NOMO-1 (cell line): ENCODE results near the gene KLHL26.
"Not testable (repeated sequence)": the region's sequence is repeated elsewhere in the genome, so short reads cannot be mapped to it uniquely, and the experiment has no call there.

Experiments
- DNase-seq, 2 experiments: peaks; one replicate each; lab custom pipeline; 2025; ENCODE audit not compliant: unreplicated experiment in 2 of 2; lab: John Stamatoyannopoulos, UW

KLHL26 gene

GRCh38 chr19:18680148-18680547 is 43.3 kb downstream of the KLHL26 start:
- DNase-seq = not testable (repeated sequence)

GRCh38 chr19:18682807-18683108 is 45.9 kb downstream of the KLHL26 start:
- DNase-seq = no peak

- peak; percentile 76 to 90 for DNase-seq
These were observed 46.5 kb downstream of the KLHL26 start, which contains the start of gene CRTC1 for GRCh38 chr19:18683109-18683957. CRTC1 (plus strand) TSS chr19:18683680; CDS start chr19:18683703, 23 bp downstream.

GRCh38 chr19:18683958-18684641 is 47.3 kb downstream of the KLHL26 start:
- no peak for DNase-seq

- no peak for DNase-seq
These were observed 47.8 kb downstream of the KLHL26 start for GRCh38 chr19:18684642-18684993.

- no peak for DNase-seq
These were observed 48.9 kb downstream of the KLHL26 start for GRCh38 chr19:18685597-18686190.

GRCh38 chr19:18687740-18688465 is 51.1 kb downstream of the KLHL26 start:
- DNase-seq = no peak

- no peak for DNase-seq
These were observed 59.2 kb downstream of the KLHL26 start for GRCh38 chr19:18696023-18696422.

GRCh38 chr19:18697680-18698079 is 60.9 kb downstream of the KLHL26 start:
- DNase-seq = no peak

- no peak for DNase-seq
These were observed 61.7 kb downstream of the KLHL26 start for GRCh38 chr19:18698321-18699167.

GRCh38 chr19:18699403-18700054 is 62.7 kb downstream of the KLHL26 start:
- no peak for DNase-seq

- DNase-seq = no peak
These were observed 63.8 kb downstream of the KLHL26 start for GRCh38 chr19:18700501-18701249.

- DNase-seq = no peak
These were observed 64.4 kb downstream of the KLHL26 start for GRCh38 chr19:18701250-18701608.

- no peak for DNase-seq
These were observed 67.2 kb downstream of the KLHL26 start for GRCh38 chr19:18704054-18704453.

GRCh38 chr19:18704971-18705370 is 68.1 kb downstream of the KLHL26 start:
- no peak for DNase-seq

- no peak for DNase-seq
These were observed 71.8 kb downstream of the KLHL26 start for GRCh38 chr19:18708452-18709231.

- no peak for DNase-seq
These were observed 72.7 kb downstream of the KLHL26 start for GRCh38 chr19:18709546-18709945.

GRCh38 chr19:18710186-18710585 is 73.4 kb downstream of the KLHL26 start:
- no peak for DNase-seq
